ENCODE results near the gene DFFA. TPM values are rescaled to one million over a fixed set of nuclear protein-coding genes. Genes with fewer than 3 reads are reported as not detected.

Gene DFFA
- total and polyA plus RNA-seq, 4 donors: 10.6 to 20.0 (median 14.3) TPM

GRCh38 chr1:10520497-10520896 is 48.2 kb upstream of the DFFA start:
- WGBS: 92% methylated on average over 6 of the region's 6 CpGs

More at GRCh38 chr1:10520497-10520896, 48.2 kb upstream of the DFFA start:
- TF ChIP-seq MAX (IDR thresholded peaks at IDR 0.05) (no peak), RXRA (IDR thresholded peaks at IDR 0.05) (no peak), REST (IDR thresholded peaks at IDR 0.05) (no peak), GABPA (IDR thresholded peaks at IDR 0.05 in 1 of 2, conservative IDR thresholded peaks at IDR 0.05 in 1 of 2) (no peak), FOXA1 (IDR thresholded peaks at IDR 0.05) (no peak), NR2F2 (IDR thresholded peaks at IDR 0.05) (no peak), TAF1 (conservative IDR thresholded peaks at IDR 0.05) (no peak), ATF3 (IDR thresholded peaks at IDR 0.05) (no peak), HNF4G (IDR thresholded peaks at IDR 0.05) (no peak), YY1 (IDR thresholded peaks at IDR 0.05) (no peak), CTCF (IDR thresholded peaks at IDR 0.05; ENCODE audit: low read depth, low read length, missing input control) (no peak), EGR1 (IDR thresholded peaks at IDR 0.05; ENCODE audit: low read depth in 2 of 2) (no peak), SP1 (IDR thresholded peaks at IDR 0.05) (no peak), RAD21 (IDR thresholded peaks at IDR 0.05) (no peak), ZBTB33 (IDR thresholded peaks at IDR 0.05) (no peak), HNF4A (conservative IDR thresholded peaks at IDR 0.05) (no peak), JUND (IDR thresholded peaks at IDR 0.05) (no peak), FOXA2 (IDR thresholded peaks at IDR 0.05) (no peak)
- no peak overlapping the region for H3K4me3 ChIP-seq (ENCODE audit: low read depth in 1 of 3, low read length in 3 of 3)
- no peak for DNase-seq (ENCODE audit: low spot score)
- no peak overlapping the region for H3K27ac ChIP-seq (ENCODE audit: low read depth in 1 of 2, low read length in 2 of 2)
- H3K9ac ChIP-seq (ENCODE audit: low read depth in 1 of 2, low read length in 2 of 2): no peak overlapping the region
- H3K27me3 ChIP-seq (ENCODE audit: control insufficient read depth in 4 of 4, insufficient read depth in 4 of 4, low read length in 3 of 4): no peaks in the 10 kb centered on the region
- no peaks in the 10 kb centered on the region for H3K9me3 ChIP-seq (ENCODE audit: control insufficient read depth in 4 of 4, low read length in 3 of 4)
- no peaks in the 10 kb centered on the region for H3K36me3 ChIP-seq (ENCODE audit: control insufficient read depth in 4 of 4, insufficient read depth in 3 of 4, low read depth in 1 of 4, low read length in 3 of 4)
- peaks cover 6 to 37% (median 24%) of the 10 kb centered on the region in 4 donors for H3K4me1 ChIP-seq (ENCODE audit: control insufficient read depth in 4 of 4, insufficient read depth in 4 of 4, low read length in 3 of 4)
